Suprapubic skin (tissue), 4 donors: ENCODE data around the gene FLNB. TPM values are rescaled to one million over a fixed set of nuclear protein-coding genes. Genes with fewer than 3 reads are reported as not detected.

ENCODE experiments used
- DNase-seq, 2 donors: peaks; one replicate each; pipeline ENCODE4 v3.0.0-alpha.2; 2019; ENCODE audit warnings: low spot score in 2 of 2
- H3K27ac ChIP-seq: fragments of 200-600 bp; sonication (generic); one replicate; pipeline ENCODE4 v1.5.1; 2019
- H3K27me3 ChIP-seq: fragments of 200-600 bp; sonication (generic); one replicate; pipeline ENCODE4 v1.5.1; 2019
- H3K36me3 ChIP-seq: fragments of 200-600 bp; sonication (generic); one replicate; pipeline ENCODE4 v1.5.1; 2019
- H3K4me1 ChIP-seq: fragments of 200-600 bp; sonication (generic); one replicate; pipeline ENCODE4 v1.5.1; 2019
- H3K4me3 ChIP-seq: fragments of 200-600 bp; sonication (generic); one replicate; pipeline ENCODE4 v1.5.1; 2019; ENCODE audit warnings: mild to moderate bottlenecking
- H3K9me3 ChIP-seq: fragments of 200-600 bp; sonication (generic); one replicate; pipeline ENCODE4 v1.5.1; 2019
- EP300 ChIP-seq: sonication (generic); formaldehyde crosslinking; IDR thresholded peaks from one replicate; pipeline ENCODE4 v1.6.1; 2017; ENCODE audit warnings: antibody characterized with exemption
- POLR2A ChIP-seq, 2 donors: fragments of 450-650 bp; IDR thresholded peaks; one replicate each; pipeline ENCODE4 v1.6.1; 2017; ENCODE audit warnings: antibody characterized with exemption in 2 of 2, mild to moderate bottlenecking in 2 of 2, moderate library complexity in 2 of 2
- POLR2AphosphoS5 ChIP-seq, 3 donors: sonication (generic); formaldehyde crosslinking; IDR thresholded peaks; one replicate each; pipeline ENCODE4 v1.6.1; 2017; ENCODE audit warnings: antibody characterized with exemption in 3 of 3
- WGBS: methylation state at CpG from one replicate; pipeline ENCODE4 v1.1.5; 2018; 5-methylcytosine and 5-hydroxymethylcytosine counted together
- total RNA-seq, 4 donors: library from RNA; depleted of rRNA; stranded (reverse); fragments of >200 nt; gene quantifications; one replicate each; pipeline ENCODE4 v1.1.0, GENCODE V29; 2016
- TF ChIP-seq, protein P1 (sequence below), 2 donors: fragments of 200-600 bp in 1 of 2; fragments of 450-650 bp in 1 of 2; sonication (generic) in 1 of 2; IDR thresholded peaks; one replicate each; pipeline ENCODE4 v1.5.1; 2016 to 2019; ENCODE audit warnings: antibody characterized with exemption in 2 of 2, mild to moderate bottlenecking in 1 of 2, moderate library complexity in 1 of 2

The FLNB gene
- total RNA-seq, 4 donors from 2014 or later: 143 to 186 (median 150) TPM

DNA sequence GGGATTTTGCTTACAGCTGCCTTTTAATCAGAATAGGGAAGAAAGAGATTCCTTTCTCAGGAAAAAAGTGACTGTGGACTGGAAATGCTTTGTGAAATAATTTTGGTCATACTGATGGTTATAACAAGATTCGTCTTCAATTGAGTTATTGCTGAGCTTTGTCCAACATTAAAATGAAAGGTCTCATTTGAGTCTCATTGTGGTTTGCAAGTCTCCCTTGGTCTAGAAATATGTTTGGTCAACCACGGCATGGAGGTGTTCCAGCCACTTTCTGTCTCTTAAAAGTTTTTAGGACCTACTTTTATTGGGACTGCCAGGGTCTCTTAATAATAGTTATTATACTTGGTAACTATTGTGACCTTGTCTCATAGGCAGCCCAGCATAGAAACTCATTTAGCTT, 15.3 kb downstream of the FLNB start:
- peaks cover 72% of the 10 kb centered on the region for H3K4me1 ChIP-seq

DNA sequence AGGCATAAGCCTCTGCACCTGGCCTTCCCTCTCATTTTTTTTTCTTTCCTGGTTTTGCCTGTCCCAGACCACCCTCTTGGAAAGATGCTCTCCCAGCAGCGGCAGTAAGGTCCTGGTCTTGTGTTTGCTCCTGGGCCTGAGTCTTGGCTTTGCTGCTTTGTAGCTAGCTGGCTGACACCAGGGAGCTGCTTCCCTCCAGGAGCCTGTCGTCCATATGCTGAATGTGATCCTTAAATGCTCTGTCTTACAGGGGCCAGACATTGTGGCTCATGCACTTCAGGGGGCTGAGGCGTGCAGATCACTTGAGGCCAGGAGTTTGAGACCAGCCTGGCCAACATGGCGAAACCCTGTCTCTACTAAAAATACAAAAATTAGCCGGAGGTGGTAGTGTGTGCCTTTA, 17.2 kb downstream of the FLNB start:
- H3K9me3 ChIP-seq: no peaks in the 10 kb centered on the region
- TF ChIP-seq POLR2AphosphoS5 (IDR thresholded peaks at IDR 0.05) (no peak), EP300 (no peak), POLR2A (IDR thresholded peaks at IDR 0.05) (no peak)
- TF ChIP-seq, protein P1, sequence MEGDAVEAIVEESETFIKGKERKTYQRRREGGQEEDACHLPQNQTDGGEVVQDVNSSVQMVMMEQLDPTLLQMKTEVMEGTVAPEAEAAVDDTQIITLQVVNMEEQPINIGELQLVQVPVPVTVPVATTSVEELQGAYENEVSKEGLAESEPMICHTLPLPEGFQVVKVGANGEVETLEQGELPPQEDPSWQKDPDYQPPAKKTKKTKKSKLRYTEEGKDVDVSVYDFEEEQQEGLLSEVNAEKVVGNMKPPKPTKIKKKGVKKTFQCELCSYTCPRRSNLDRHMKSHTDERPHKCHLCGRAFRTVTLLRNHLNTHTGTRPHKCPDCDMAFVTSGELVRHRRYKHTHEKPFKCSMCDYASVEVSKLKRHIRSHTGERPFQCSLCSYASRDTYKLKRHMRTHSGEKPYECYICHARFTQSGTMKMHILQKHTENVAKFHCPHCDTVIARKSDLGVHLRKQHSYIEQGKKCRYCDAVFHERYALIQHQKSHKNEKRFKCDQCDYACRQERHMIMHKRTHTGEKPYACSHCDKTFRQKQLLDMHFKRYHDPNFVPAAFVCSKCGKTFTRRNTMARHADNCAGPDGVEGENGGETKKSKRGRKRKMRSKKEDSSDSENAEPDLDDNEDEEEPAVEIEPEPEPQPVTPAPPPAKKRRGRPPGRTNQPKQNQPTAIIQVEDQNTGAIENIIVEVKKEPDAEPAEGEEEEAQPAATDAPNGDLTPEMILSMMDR (IDR thresholded peaks at IDR 0.05): no peak
- WGBS: 34% methylated on average over 5 of the region's 5 CpGs
- no peaks in the 10 kb centered on the region for H3K36me3 ChIP-seq
- peak overlapping the region; percentile 76 for H3K27ac ChIP-seq
- peaks cover 61% of the 10 kb centered on the region for H3K4me1 ChIP-seq
- H3K27me3 ChIP-seq: no peaks in the 10 kb centered on the region
- no peak overlapping the region for H3K4me3 ChIP-seq
- DNase-seq: no peak

More for the DNA sequence above, 15.3 kb downstream of the FLNB start:
- H3K27me3 ChIP-seq: no peaks in the 10 kb centered on the region
- TF ChIP-seq POLR2AphosphoS5 (IDR thresholded peaks at IDR 0.05): no peak
- no peak for TF ChIP-seq POLR2A (IDR thresholded peaks at IDR 0.05)
- TF ChIP-seq, protein P1 (IDR thresholded peaks at IDR 0.05): no peak
- TF ChIP-seq EP300: no peak
- no peaks in the 10 kb centered on the region for H3K36me3 ChIP-seq
- H3K4me3 ChIP-seq: no peak overlapping the region
- no peaks in the 10 kb centered on the region for H3K9me3 ChIP-seq
- DNase-seq: no peak
- H3K27ac ChIP-seq: no peak overlapping the region
- 51% methylated on average over 2 of the region's 2 CpGs for WGBS

DNA sequence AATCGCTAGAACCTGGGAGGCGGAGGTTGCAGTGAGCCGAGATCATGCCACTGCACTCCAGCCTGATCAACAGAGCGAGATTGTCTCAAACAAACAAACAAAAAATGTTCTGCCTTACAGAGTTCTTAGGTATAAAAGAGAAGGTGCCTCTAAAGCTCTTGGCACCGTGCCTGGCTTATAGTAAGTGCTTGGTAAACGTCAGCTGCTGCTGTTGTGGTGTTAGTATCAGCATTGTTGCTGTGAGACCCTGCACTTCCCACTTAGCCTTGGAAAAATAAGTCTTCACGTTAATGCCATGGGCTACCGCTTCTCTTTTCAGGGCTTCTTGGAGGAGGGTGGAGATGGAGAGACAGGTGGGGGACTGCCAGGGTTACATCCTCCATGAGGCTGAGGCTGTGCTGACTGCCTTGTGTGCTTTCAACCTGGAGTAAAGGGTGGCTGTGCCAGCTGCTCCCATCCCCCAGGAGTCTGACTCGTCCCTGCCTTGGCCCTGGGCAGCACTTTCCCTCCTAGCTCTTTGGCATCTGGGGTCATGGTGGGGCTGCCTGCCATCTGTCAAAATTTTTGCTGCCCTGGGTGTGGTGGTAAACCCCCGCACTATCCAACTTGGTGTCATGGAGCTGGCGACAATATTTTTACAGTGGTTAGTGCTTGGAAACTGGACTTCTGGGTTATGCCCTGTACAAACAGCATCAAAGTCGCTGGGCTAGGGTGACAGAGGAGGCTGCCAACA, 17.8 kb downstream of the FLNB start:
- TF ChIP-seq EP300 (no peak), POLR2AphosphoS5 (IDR thresholded peaks at IDR 0.05) (no peak), POLR2A (IDR thresholded peaks at IDR 0.05) (no peak)
- TF ChIP-seq, protein P1 (IDR thresholded peaks at IDR 0.05): no peak
- WGBS: 46% methylated on average over 12 of the region's 12 CpGs
- Histone ChIP-seq H3K4me1 (peaks cover 55% of the 10 kb centered on the region), H3K27me3 (no peaks in the 10 kb centered on the region), H3K4me3 (no peak overlapping the region), H3K36me3 (no peaks in the 10 kb centered on the region), H3K27ac (peak overlapping the region; percentile 76), H3K9me3 (no peaks in the 10 kb centered on the region)
- DNase-seq: no peak

DNA sequence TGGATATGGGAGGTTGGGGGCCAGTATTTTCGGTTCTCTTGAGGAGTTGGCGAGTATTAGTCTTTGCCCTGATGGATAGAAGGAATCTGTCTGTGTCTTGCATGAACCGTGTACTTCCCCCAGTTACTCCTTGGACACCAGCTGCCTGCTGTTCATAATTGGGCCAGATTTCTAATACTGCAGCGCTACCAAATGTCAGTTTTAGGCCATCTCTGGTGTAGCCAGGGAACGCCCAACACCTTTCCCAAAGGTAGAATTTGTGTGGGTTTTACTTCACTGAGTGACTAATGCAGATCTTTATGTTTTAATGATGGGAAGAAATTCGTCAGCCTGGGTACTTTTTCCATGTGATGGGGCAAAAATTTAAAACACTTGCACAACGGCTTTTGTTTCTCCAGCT, 18.4 kb downstream of the FLNB start:
- Histone ChIP-seq H3K27me3 (no peaks in the 10 kb centered on the region), H3K27ac (peak overlapping the region; percentile 76), H3K4me1 (peaks cover 49% of the 10 kb centered on the region), H3K36me3 (no peaks in the 10 kb centered on the region), H3K4me3 (no peak overlapping the region), H3K9me3 (no peaks in the 10 kb centered on the region)
- no peak for DNase-seq
- 55% methylated on average over 7 of the region's 7 CpGs for WGBS
- TF ChIP-seq POLR2AphosphoS5 (IDR thresholded peaks at IDR 0.05): peak in 1 of 3 donors; percentile 17
- TF ChIP-seq, protein P1 (IDR thresholded peaks at IDR 0.05): no peak

DNA sequence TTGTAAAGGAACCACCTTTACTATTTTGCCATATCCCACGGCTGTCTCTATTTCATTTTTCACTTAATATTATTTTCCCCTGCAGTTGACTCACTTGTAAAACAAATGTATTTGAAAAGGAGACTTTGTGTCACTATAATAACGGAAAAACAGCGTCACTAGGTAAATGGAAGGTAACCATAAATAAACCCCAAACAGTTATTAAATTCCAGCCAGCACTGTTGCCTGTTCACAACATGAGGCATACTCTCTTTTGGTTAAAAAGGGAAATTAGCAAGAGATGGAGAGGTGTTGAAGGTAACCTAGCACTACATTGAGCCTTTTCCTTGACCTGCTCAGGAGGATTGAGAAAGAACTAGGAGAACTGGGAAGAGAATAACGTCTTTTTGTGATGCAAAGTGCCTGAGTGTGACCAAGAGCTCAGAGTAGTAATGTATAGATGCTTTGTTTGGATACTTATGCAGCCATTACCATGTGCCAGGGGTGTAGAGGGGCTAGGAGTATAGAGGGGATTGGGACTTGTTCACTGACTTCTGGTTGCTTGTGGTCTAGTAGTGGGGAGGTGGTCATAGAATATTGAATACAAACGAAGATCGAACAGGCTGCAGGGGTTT, 19.6 kb downstream of the FLNB start:
- Histone ChIP-seq H3K27ac (no peak overlapping the region), H3K36me3 (no peaks in the 10 kb centered on the region), H3K9me3 (no peaks in the 10 kb centered on the region), H3K4me1 (peaks cover 37% of the 10 kb centered on the region), H3K4me3 (no peak overlapping the region), H3K27me3 (no peaks in the 10 kb centered on the region)
- TF ChIP-seq, protein P1 (IDR thresholded peaks at IDR 0.05): no peak
- TF ChIP-seq POLR2AphosphoS5 (IDR thresholded peaks at IDR 0.05): no peak
- no peak for TF ChIP-seq POLR2A (IDR thresholded peaks at IDR 0.05)
- no peak for TF ChIP-seq EP300
- 65% methylated on average over 6 of the region's 6 CpGs for WGBS
- no peak for DNase-seq
